ENCODE results near the gene MTOR.

Gene MTOR

DNA sequence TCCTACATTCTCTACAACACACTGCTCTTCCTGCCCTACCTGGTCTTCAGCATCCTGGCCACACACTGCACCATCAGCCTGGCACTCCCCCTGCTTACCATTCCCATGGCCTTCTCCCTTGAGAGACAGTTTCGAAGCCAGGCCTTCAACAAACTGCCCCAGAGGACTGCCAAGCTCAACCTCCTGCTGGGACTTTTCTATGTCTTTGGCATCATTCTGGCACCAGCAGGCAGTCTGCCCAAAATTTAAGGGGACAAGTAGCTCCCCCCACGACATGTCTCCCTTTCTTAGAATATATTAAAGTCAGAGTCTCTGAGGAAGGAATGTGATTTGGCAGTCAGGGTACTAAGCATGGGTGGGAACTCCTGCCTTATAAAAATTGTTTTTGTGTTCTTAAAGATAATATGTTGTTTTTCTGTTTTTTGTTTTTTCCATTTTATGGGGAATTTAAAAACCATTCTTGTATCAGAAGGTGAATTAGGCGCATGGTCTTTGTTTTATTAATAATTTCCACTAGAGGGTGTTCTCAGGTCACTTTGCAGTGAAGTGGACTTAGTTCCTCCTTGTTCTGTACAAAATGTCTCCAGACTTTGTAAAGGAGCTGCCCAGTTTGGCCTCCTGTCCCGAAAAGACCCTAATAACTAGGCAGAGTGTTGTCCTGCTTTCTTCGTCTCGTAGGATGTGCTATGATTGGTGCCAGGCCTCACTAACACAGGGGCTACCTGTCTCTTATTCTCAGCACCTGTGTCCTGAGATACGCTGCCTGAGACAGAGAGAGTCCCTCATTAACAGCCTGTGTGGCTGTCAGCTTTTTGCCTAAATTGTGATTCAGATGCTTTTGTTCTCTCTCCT, 23.8 kb upstream of the MTOR start:
- H3K36me3 ChIP-seq (ENCODE audit: insufficient read depth, low read length): peaks cover 3% of the 10 kb centered on the region; the same call in 1 of the 2 replicates
- no peak overlapping the region for H3K27ac ChIP-seq
- no peaks in the 10 kb centered on the region for H3K9me3 ChIP-seq (ENCODE audit: low read depth, low read length)
- TF ChIP-seq EZH2 (IDR thresholded peaks at IDR 0.05) (no peak), POLR2AphosphoS5 (IDR thresholded peaks at IDR 0.05; ENCODE audit: borderline replicate concordance, low read depth, low read length) (no peak), FOXP2 (optimal IDR thresholded peaks at IDR 0.05; ENCODE audit: control extremely low read depth, extremely low read length, insufficient read depth) (no peak)
- no peak for DNase-seq (ENCODE audit: low read depth, low spot score)
- no peak overlapping the region for H3K9ac ChIP-seq (ENCODE audit: insufficient read length)
- no peak overlapping the region for H3K4me3 ChIP-seq

DNA sequence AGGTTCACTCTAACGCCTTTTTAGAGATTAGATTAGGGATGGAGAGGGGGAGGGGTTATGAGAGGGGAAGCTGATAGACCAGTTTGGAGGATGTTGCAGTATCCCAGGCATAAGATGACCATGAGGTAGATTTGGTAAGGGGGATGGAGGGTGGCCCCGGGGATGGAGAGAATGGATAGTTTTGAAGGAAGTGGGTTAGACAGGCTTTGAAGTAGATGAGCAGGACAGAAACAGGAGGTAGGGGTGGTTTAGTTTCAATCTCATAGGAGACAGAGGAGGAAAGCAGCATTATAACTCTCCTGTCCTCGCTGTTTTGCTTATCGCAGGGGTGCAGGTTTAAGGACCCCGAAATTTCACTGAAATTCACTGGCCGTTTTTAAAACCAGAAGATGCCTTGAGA, 22.4 kb upstream of the MTOR start:
- H3K36me3 ChIP-seq (ENCODE audit: insufficient read depth, low read length): peaks cover 7% of the 10 kb centered on the region; the same call in 1 of the 2 replicates
- no peak overlapping the region for H3K9ac ChIP-seq (ENCODE audit: insufficient read length)
- TF ChIP-seq FOXP2 (optimal IDR thresholded peaks at IDR 0.05; ENCODE audit: control extremely low read depth, extremely low read length, insufficient read depth) (no peak), EZH2 (IDR thresholded peaks at IDR 0.05) (no peak), POLR2AphosphoS5 (IDR thresholded peaks at IDR 0.05; ENCODE audit: borderline replicate concordance, low read depth, low read length) (no peak)
- H3K9me3 ChIP-seq (ENCODE audit: low read depth, low read length): no peaks in the 10 kb centered on the region
- DNase-seq (ENCODE audit: low read depth, low spot score): no peak
- no peak overlapping the region for H3K27ac ChIP-seq
- H3K4me3 ChIP-seq: no peak overlapping the region

DNA sequence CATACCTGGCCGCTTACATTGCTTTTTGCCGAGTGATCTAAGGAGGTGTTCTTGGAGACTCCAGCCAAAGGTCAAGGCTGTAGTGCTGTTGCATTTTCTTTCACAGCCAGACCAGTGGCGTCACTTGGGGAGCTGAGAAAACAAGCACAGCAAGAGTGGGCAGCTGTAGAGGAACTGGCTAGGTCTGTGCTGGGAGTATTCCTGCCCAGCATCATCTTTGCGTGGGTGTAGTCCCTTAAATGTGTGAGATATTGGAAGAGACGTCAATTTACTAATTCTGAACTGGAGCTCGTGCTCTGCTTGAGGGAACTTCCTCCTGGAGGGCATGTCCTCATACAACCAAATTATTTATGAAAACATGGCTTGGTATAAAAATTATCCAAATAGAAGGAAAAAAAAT, 20.8 kb upstream of the MTOR start:
- Histone ChIP-seq H3K4me3 (no peak overlapping the region), H3K36me3 (ENCODE audit: insufficient read depth, low read length) (peaks cover 7% of the 10 kb centered on the region; the same call in 1 of the 2 replicates), H3K27ac (no peak overlapping the region), H3K9ac (ENCODE audit: insufficient read length) (no peak overlapping the region), H3K9me3 (ENCODE audit: low read depth, low read length) (no peaks in the 10 kb centered on the region)
- TF ChIP-seq POLR2AphosphoS5 (IDR thresholded peaks at IDR 0.05; ENCODE audit: borderline replicate concordance, low read depth, low read length): no peak
- TF ChIP-seq EZH2 (IDR thresholded peaks at IDR 0.05): no peak
- TF ChIP-seq FOXP2 (optimal IDR thresholded peaks at IDR 0.05; ENCODE audit: control extremely low read depth, extremely low read length, insufficient read depth): no peak
- no peak for DNase-seq (ENCODE audit: low read depth, low spot score)

DNA sequence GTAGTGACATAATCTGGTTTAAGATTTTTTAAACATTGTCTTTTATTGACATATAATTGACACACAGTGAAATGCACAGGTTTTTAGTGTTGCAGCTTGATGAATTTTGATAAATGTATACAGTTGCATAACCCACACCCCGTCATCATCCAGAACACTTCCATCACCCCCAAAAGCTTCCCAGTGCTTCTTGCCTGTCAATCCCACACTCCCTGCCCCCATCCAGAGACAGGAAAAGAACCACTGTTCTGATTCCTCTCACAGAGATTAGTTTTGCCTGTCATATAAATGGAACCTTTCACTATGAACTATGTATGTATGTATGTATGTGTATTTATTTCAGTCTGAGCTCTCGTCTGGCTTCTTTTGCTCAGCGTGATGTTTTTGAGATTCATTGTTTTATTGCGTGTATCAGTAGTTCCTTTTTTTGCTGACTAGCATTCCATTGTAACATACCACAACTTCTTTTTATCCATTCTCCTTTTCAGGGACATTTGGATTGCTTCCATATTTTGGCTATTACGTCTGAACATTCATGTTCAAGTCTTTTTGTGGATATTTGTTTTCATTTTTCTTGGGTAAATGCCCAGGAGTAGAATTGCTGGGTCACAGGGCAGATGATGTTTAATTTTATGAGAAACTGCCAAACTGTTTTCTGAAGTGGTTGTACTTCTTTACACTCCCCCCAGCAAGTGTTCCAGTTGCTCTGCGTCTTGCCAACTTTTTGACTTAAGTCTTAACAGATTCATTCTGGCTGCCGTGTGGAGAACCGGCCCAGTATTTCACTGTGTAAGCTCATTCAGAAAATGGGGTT, 19.4 kb upstream of the MTOR start:
- Histone ChIP-seq H3K4me3 (no peak overlapping the region), H3K9me3 (ENCODE audit: low read depth, low read length) (no peaks in the 10 kb centered on the region), H3K27ac (peak overlapping the region; percentile 2; the same call in 1 of the 2 replicates), H3K36me3 (ENCODE audit: insufficient read depth, low read length) (peaks cover 7% of the 10 kb centered on the region; the same call in 1 of the 2 replicates), H3K9ac (ENCODE audit: insufficient read length) (no peak overlapping the region)
- no peak for DNase-seq (ENCODE audit: low read depth, low spot score)
- TF ChIP-seq EZH2 (IDR thresholded peaks at IDR 0.05) (no peak), FOXP2 (optimal IDR thresholded peaks at IDR 0.05; ENCODE audit: control extremely low read depth, extremely low read length, insufficient read depth) (no peak), POLR2AphosphoS5 (IDR thresholded peaks at IDR 0.05; ENCODE audit: borderline replicate concordance, low read depth, low read length) (no peak)

DNA sequence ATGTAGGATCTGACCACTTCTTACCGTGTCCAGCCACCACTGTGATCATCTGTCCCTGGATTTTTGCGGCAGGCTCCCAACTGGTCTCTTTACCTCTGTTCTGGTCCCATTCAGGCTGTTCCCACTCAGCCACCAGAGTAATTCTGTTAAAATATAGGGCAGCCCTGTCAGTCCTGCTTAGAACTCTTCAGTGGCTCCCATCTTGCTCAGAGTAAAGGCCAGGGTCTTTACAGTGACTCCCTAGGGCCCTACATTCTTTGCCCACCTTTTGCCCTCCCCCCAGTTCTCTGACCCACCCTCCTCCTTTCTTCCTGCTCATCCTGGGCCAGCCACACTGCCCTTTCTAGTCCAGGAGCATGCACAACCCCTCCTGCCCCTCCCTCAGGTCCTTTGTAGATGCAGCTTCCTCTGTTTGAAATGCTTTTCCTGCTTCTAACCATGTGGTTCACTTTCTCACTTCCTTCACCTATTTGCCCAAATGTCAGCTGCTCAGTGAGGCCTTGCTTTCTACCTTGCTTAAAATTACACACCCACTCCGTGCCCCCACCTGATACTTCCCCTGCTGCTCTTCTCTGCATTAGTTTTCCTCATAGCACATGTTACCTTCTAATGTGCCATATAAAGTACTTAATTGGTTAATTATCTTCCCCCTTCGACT, 18.5 kb upstream of the MTOR start:
- Histone ChIP-seq H3K36me3 (ENCODE audit: insufficient read depth, low read length) (peaks cover 7% of the 10 kb centered on the region; the same call in 1 of the 2 replicates), H3K9me3 (ENCODE audit: low read depth, low read length) (no peaks in the 10 kb centered on the region), H3K9ac (ENCODE audit: insufficient read length) (no peak overlapping the region), H3K4me3 (no peak overlapping the region), H3K27ac (no peak overlapping the region)
- TF ChIP-seq EZH2 (IDR thresholded peaks at IDR 0.05) (no peak), FOXP2 (optimal IDR thresholded peaks at IDR 0.05; ENCODE audit: control extremely low read depth, extremely low read length, insufficient read depth) (no peak), POLR2AphosphoS5 (IDR thresholded peaks at IDR 0.05; ENCODE audit: borderline replicate concordance, low read depth, low read length) (no peak)
- DNase-seq (ENCODE audit: low read depth, low spot score): no peak

DNA sequence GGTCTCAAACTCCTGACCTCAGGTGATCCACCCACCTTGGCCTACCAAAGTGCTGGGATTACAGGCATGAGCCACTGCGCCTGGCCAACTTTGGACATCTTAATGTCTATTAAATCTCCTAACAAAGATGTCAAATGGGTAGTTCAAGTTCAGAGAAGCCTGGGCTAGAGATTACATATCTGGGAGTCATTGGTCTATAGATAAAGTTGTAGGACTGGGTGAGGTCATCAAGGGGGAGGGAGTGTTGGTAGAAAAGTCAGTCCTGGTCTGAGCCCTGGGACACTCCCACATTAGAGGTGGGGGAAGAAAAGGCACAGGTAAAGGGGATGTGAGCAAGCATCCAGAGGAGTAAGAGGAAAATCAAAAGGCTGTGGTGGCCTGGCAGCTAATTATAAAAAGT, 17.3 kb upstream of the MTOR start:
- no peak overlapping the region for H3K27ac ChIP-seq
- no peaks in the 10 kb centered on the region for H3K9me3 ChIP-seq (ENCODE audit: low read depth, low read length)
- H3K9ac ChIP-seq (ENCODE audit: insufficient read length): no peak overlapping the region
- TF ChIP-seq POLR2AphosphoS5 (IDR thresholded peaks at IDR 0.05; ENCODE audit: borderline replicate concordance, low read depth, low read length) (no peak), FOXP2 (optimal IDR thresholded peaks at IDR 0.05; ENCODE audit: control extremely low read depth, extremely low read length, insufficient read depth) (no peak), EZH2 (IDR thresholded peaks at IDR 0.05) (no peak)
- no peak overlapping the region for H3K4me3 ChIP-seq
- H3K36me3 ChIP-seq (ENCODE audit: insufficient read depth, low read length): peaks cover 4% of the 10 kb centered on the region; the same call in 1 of the 2 replicates
- no peak for DNase-seq (ENCODE audit: low read depth, low spot score)

DNA sequence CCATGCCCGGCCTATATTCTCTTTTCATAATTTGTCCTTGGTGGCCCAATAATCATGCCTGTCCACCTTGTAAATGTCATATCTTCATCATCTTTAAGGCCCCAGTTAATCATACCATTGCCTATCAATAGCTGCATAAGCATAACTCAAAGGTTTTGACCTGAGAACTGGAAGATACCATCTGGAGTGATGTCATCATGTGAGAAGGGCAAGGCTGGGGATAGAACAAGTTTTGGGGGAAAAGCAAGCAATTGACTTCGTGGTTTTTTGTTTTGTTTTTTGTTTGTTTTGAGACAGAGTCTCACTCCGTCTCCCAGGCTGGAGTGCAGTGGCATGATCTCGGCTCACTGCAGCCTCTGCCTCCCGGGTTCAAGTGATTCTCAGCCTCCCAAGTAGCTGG, 16.8 kb upstream of the MTOR start:
- peaks cover 4% of the 10 kb centered on the region; the same call in 1 of the 2 replicates for H3K36me3 ChIP-seq (ENCODE audit: insufficient read depth, low read length)
- no peak overlapping the region for H3K27ac ChIP-seq
- TF ChIP-seq EZH2 (IDR thresholded peaks at IDR 0.05) (no peak), FOXP2 (optimal IDR thresholded peaks at IDR 0.05; ENCODE audit: control extremely low read depth, extremely low read length, insufficient read depth) (no peak), POLR2AphosphoS5 (IDR thresholded peaks at IDR 0.05; ENCODE audit: borderline replicate concordance, low read depth, low read length) (no peak)
- no peak overlapping the region for H3K4me3 ChIP-seq
- DNase-seq (ENCODE audit: low read depth, low spot score): no peak
- no peaks in the 10 kb centered on the region for H3K9me3 ChIP-seq (ENCODE audit: low read depth, low read length)
- H3K9ac ChIP-seq (ENCODE audit: insufficient read length): no peak overlapping the region
